HG02623 (cell line): ENCODE measurements around the gene PRMT5.
A peak's percentile ranks its signal among the peaks of the same experiment; 100 is the strongest.

ENCODE experiments used
- ATAC-seq: cut with Tn5 transposase; IDR thresholded peaks from one replicate; pipeline ENCODE4 v1.9.1; 2021; ENCODE audit warnings: moderate library complexity; ENCODE audit not compliant: unreplicated experiment

PRMT5 gene

GRCh38 chr14:22898302-22899090, 30.7 kb downstream of the PRMT5 start:
- ATAC-seq, result no peak

GRCh38 chr14:22897357-22897756, 31.8 kb downstream of the PRMT5 start:
- ATAC-seq, result no peak

DNA sequence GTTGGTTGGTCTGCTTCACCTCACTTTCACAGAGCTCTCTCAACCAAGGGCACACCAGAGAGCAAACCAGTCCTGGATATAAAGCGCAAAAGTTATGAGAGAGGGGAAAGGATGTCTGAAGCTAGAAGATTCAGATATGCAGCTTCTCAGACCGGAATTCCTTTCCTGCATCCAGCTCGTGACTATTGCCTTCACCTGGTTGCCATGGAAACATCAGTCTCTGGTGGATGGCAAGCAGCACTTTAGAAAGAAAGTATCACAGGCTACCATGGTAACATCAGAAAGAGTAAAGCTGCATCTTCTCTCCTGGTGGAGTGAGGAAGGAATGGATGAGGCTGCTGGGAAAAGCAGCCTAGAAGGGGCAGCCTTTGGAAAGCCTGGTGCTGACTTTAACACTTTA, 32.4 kb downstream of the PRMT5 start:
- no peak for ATAC-seq

DNA sequence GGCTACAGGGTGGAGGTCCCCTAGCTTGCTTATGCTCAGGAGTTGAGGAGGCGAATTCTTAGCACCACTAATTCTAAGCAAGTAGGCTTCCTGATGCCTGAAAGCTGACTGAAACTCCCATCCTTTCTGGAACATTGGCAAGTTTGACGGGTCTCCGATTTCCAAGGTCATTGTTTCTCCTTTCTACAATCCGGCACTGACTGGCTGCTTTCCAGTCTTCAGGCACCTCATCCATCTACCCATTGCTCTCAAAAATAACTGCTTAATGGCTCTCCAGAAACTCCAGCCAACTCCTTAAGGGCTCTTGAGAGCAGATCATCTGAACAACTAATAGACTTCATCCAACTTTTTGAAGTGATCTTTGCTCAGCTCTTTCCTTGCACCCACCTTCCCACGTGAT, 32.8 kb downstream of the PRMT5 start:
- no peak for ATAC-seq

DNA sequence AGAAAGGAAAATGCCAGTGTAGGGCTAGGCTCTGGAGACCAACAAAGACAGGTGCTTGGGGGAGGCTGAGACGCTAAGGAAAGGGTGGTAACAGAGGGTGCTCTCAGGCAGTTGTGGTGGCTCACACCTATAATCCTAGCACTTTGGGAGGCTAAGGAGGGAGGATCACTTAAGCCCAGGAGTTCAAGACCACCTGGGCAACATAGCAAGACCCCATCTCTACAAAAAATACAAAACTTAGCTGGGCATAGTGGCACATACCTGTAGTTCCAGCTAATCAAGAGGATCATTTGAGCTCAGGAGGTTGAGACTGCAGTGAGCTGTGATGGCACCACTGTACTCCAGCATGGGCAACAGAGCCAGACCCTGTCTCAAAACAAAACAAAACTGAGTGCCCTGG, 33.8 kb downstream of the PRMT5 start:
- no peak for ATAC-seq

GRCh38 chr14:22893706-22894105, 35.5 kb downstream of the PRMT5 start:
- ATAC-seq, result no peak

DNA sequence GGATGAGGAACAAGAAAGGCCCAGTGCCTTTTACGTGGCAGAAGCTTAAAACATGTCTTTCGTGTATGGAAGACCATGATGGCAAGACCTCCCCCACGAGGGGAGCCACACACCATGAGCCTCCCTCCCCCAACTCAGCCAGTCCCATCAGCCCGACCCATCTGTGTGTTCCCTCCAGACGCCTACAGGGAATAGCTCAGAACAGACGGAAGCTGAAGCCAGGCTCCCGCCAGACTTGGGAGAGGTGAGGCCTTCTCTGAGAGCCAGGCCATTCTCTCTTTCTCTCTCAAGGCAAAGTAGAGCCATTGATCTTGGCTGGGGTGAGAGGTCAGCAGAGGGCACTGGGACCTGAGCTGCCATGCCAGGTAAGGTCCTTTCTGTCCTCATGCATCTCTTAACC, 36.7 kb downstream of the PRMT5 start:
- no peak for ATAC-seq

DNA sequence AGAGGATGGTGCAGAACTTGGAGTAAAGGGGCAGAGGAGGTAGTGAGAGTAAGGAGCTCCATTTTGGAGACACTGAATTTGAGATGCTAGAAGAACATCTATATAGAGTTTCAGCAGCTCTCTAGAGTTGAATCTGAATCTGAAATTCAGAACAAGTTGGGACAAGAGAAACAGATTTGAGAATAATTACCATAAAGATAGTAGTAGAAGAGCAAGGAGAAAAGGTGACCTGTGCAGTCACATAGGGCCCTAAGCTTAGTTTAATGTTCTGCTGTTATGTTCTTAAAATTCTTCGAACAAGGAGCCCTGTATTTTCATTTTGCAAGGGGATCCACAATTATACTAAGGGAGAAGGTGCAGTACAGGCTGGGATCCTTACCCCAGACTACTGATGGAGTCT, 38.8 kb downstream of the PRMT5 start:
- no peak for ATAC-seq

- no peak for ATAC-seq
Observed at GRCh38 chr14:22888662-22889061, 40.5 kb downstream of the PRMT5 start.

- ATAC-seq, result peak; percentile 51
Observed at GRCh38 chr14:22887990-22888378, 41.2 kb downstream of the PRMT5 start.

DNA sequence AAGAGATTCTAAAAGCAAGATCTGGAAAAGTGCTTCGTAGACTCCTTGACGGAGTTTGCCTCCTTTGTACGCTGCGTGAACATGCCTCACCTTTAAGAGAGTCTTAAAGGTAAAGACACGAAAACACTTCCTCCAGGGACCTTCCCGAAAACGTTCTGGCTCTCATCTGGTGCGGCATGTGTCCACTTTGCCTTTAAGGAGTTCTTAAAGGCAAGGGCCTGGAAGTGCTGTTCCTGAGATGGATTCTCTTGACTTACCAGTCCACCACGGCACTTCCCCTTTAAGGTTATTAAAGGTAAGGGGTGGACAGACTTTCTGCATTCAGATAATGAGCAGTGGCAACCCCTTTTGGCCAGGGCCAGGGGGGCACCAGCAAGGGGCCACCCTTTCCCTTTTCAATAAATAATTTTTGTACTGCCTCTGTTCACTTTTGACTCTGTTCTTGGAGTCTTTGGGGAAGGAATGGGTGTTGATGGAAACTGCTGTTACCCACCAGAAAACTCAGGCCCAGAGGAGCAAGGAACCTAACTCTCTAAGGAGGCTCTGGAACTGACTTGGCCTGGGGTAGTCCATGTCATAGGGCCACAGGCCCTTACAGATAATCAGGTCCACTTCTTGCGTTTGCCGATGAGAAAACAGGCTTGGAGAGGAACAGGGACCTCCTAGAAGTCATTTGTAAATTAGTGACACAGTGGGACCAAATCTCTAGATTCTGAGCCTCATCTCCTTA, 41.8 kb downstream of the PRMT5 start:
- ATAC-seq, result peak; percentile 31

- ATAC-seq, result peak; percentile 38
Observed at GRCh38 chr14:22886500-22887259, 42.5 kb downstream of the PRMT5 start.

- ATAC-seq, result no peak
Observed at GRCh38 chr14:22885975-22886374, 43.2 kb downstream of the PRMT5 start.

- ATAC-seq, result no peak
Observed at GRCh38 chr14:22884738-22885523, 44.2 kb downstream of the PRMT5 start.

- no peak for ATAC-seq
Observed at GRCh38 chr14:22884076-22884737, 45.0 kb downstream of the PRMT5 start.

GRCh38 chr14:22883173-22883976, 45.8 kb downstream of the PRMT5 start, which contains the start of gene REM2:
Gene REM2, plus strand, starts transcription at chr14:22883222. Its CDS starts 66 bp downstream, at chr14:22883288.
- no peak for ATAC-seq

GRCh38 chr14:22882529-22883172, 46.5 kb downstream of the PRMT5 start:
- ATAC-seq, result no peak

DNA sequence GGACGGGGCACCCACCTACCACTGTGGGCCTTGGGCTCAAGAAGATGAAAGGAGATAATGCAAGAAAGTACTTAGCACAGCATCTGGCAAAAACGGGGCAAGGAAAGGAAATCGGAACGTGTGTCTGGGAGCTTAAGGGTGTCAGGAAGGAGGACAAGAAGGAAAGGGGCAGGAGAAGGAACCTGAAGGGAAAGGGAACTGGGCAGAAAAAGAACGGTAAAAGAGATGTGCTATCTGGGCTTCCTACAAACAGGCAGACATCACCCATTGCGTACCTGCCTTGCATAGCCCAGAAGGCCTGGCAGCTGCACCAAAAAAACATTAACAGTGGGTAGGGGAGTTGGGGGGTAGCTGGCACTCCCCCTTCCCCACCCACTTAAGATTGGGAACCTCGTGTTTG, 47.1 kb downstream of the PRMT5 start:
- no peak for ATAC-seq
